HepG2 (cell line): ENCODE measurements around the gene LONP1. TPM values are rescaled to one million over a fixed set of nuclear protein-coding genes. Genes with fewer than 3 reads are reported as not detected.

ENCODE experiments used
- ARID5B ChIP-seq: IDR thresholded peaks from 2 replicates; pipeline ENCODE4 v1.4.0; 2020; ENCODE audit warnings: mild to moderate bottlenecking, missing genetic modification reagents
- ATAD3A ChIP-seq: sonication (generic); formaldehyde crosslinking; IDR thresholded peaks from 2 replicates; pipeline ENCODE4 v1.4.0; 2020; ENCODE audit warnings: missing genetic modification reagents
- BRD4 ChIP-seq: sonication (generic); formaldehyde crosslinking; IDR thresholded peaks from 2 replicates; pipeline ENCODE4 v1.4.0; 2020; ENCODE audit warnings: missing genetic modification reagents
- IRF2 ChIP-seq: IDR thresholded peaks from 2 replicates; pipeline ENCODE4 v1.6.1; 2018; ENCODE audit warnings: missing genetic modification reagents, missing compliant biosample characterization
- JUNB ChIP-seq: sonication (generic); formaldehyde crosslinking; IDR thresholded peaks from 2 replicates; pipeline ENCODE4 v1.8.0; 2022; ENCODE audit warnings: missing genetic modification reagents, mild to moderate bottlenecking, borderline replicate concordance
- MEIS1 ChIP-seq: sonication (generic); formaldehyde crosslinking; IDR thresholded peaks from 2 replicates; pipeline ENCODE4 v1.9.0; 2021; ENCODE audit warnings: mild to moderate bottlenecking, missing genetic modification reagents, moderate library complexity, borderline replicate concordance
- MNT ChIP-seq: fragments of 450-650 bp; IDR thresholded peaks from 2 replicates; pipeline ENCODE4 v1.6.1; 2016
- MTERF4 ChIP-seq: sonication (generic); formaldehyde crosslinking; IDR thresholded peaks from 2 replicates; pipeline ENCODE4 v1.8.0; 2023; ENCODE audit warnings: mild to moderate bottlenecking, missing genetic modification reagents
- NFRKB ChIP-seq: fragments of 450-650 bp; IDR thresholded peaks from 2 replicates; pipeline ENCODE4 v1.6.1; 2017
- SMARCC2 ChIP-seq: fragments of 450-650 bp; IDR thresholded peaks from 2 replicates; pipeline ENCODE4 v1.6.1; 2017; ENCODE audit warnings: antibody characterized with exemption, mild to moderate bottlenecking
- SSRP1 ChIP-seq: IDR thresholded peaks from 2 replicates; pipeline ENCODE4 v1.6.1; 2016; ENCODE audit warnings: control low read depth
- TFDP2 ChIP-seq: sonication (generic); formaldehyde crosslinking; IDR thresholded peaks from 2 replicates; pipeline ENCODE4 v1.4.0; 2020; ENCODE audit warnings: missing genetic modification reagents
- ZBTB2 ChIP-seq: sonication (generic); formaldehyde crosslinking; IDR thresholded peaks from 2 replicates; pipeline ENCODE4 v1.8.0; 2022; ENCODE audit warnings: low read depth, missing genetic modification reagents
- ZNF512B ChIP-seq: sonication (generic); formaldehyde crosslinking; IDR thresholded peaks from 2 replicates; pipeline ENCODE4 v1.5.1; 2020; ENCODE audit warnings: missing genetic modification reagents, mild to moderate bottlenecking, borderline replicate concordance
- ZSCAN12 ChIP-seq: sonication (generic); formaldehyde crosslinking; IDR thresholded peaks from 2 replicates; pipeline ENCODE4 v1.9.0; 2021; ENCODE audit warnings: mild to moderate bottlenecking, missing genetic modification reagents
- ZSCAN30 ChIP-seq: sonication (generic); formaldehyde crosslinking; IDR thresholded peaks from 2 replicates; pipeline ENCODE4 v1.5.0; 2020; ENCODE audit warnings: mild to moderate bottlenecking, missing genetic modification reagents
- polyA plus RNA-seq, 8 experiments: library from polyadenylated mRNA; depleted of rRNA in 3 of 8; stranded (reverse) in 7 of 8; unstranded in 1 of 8; fragments of >200 nt; fragmentation: Illumina TruSeq in 4 of 8; extraction: Trizol in 4 of 8; gene quantifications; 2 replicates each; pipeline versions ENCODE4 v1.2.1 to v1.2.3, GENCODE V29; 2011 to 2016; ENCODE audit warnings: low read depth in 4 of 8, missing spikeins in 1 of 8, mixed read lengths in 1 of 8; ENCODE audit not compliant: insufficient read depth in 1 of 8
- total RNA-seq, 5 experiments: library from RNA; depleted of rRNA; stranded (reverse); fragments of >200 nt; fragmentation: Illumina TruSeq; extraction: Trizol; gene quantifications; 2 replicates each; pipeline ENCODE4 v1.2.3, GENCODE V29; 2016; ENCODE audit warnings: low read depth in 1 of 5

Gene LONP1
- total and polyA plus RNA-seq, 2 of the 13 experiments (the other 11 are each of a cell fraction or from before 2014, with no cell fraction given), result 59.5 to 76.8 TPM

DNA sequence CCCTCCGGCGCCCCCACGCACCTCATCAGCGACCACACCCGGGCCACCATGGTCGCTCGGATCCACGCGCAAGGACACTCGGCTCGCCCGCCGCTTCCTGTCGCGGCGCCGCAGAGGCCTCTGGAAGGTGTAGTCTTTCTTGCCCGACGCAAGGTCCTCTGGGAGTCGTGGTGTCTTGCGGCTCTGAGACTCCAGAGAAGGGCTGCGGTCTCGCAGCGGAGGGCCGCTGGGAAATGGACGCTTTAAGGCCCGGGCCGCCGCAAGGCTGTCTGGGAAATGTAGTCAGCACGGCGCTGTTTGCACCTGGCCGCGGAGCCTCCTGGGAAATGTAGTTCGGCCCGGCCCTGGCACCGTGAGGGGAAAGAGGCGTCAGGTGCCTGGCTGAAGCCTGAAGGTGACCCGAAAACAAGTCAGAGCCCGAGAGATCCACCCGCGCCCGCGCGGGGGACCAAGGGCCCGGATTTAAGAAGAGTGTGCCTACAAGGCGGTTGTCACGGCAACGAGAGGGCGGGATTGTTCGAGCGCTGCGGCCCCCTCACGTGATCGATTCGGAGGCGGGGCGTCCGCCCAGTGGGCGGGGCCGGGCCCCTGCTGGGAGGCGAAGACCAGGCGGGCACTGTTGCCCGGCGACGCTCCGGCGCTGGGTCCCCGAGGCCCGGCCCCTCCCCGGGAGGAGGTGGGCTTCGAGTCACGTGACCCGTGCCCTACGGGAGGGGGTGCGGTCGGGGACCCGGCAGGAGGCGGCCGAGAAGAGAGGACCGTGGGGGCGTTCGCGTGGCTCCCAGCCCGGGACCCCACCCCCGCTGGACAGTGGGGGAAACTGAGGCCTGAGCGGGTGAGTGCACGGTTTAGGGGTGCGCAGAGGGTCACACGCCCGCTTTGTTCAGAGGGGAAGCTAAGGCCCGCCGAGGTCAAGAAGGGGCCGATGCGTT, 39.2 kb downstream of the LONP1 start, which contains the start of the genes HSD11B1L and MICOS13 (continued):
- TF ChIP-seq MTERF4 (CRISPR knock-in tag) (no peak), ATAD3A (CRISPR knock-in tag) (no peak), MNT (0 out of 2 replicates have a peak, but pooled peaks have one; percentile 1), JUNB (no peak), BRD4 (peak; percentile 54; the same call in 1 of the 2 replicates), IRF2 (CRISPR knock-in tag) (peak; percentile 95), NFRKB (no peak), SMARCC2 (no peak), SSRP1 (CRISPR knock-in tag) (no peak), ARID5B (CRISPR knock-in tag) (no peak; the same call in 1 of the 2 replicates), TFDP2 (CRISPR knock-in tag) (no peak), ZBTB2 (CRISPR knock-in tag) (no peak), MEIS1 (peak; percentile 16; the same call in 1 of the 2 replicates), ZSCAN12 (CRISPR knock-in tag) (peak; percentile 77; the same call in 1 of the 2 replicates), ZNF512B (CRISPR knock-in tag) (no peak), ZSCAN30 (CRISPR knock-in tag) (no peak)
